ENCODE results near the gene PLCB4. TPM values are rescaled to one million over a fixed set of nuclear protein-coding genes. Genes with fewer than 3 reads are reported as not detected.

The PLCB4 gene
- total RNA-seq, 1 experiment from 2014 or later, result 22.7 TPM

- DNase-seq (ENCODE audit: low read depth), result no peak
Observed at GRCh38 chr20:9169409-9169808, 100.5 kb downstream of the PLCB4 start.

GRCh38 chr20:9172851-9173250, 104.0 kb downstream of the PLCB4 start:
- DNase-seq (ENCODE audit: low read depth), result peak; percentile 51

- DNase-seq (ENCODE audit: low read depth), result peak; percentile 30
Observed at GRCh38 chr20:9177278-9177677, 108.4 kb downstream of the PLCB4 start.

- DNase-seq (ENCODE audit: low read depth), result peak; percentile 70
Observed at GRCh38 chr20:9179193-9179802, 110.4 kb downstream of the PLCB4 start.

DNA sequence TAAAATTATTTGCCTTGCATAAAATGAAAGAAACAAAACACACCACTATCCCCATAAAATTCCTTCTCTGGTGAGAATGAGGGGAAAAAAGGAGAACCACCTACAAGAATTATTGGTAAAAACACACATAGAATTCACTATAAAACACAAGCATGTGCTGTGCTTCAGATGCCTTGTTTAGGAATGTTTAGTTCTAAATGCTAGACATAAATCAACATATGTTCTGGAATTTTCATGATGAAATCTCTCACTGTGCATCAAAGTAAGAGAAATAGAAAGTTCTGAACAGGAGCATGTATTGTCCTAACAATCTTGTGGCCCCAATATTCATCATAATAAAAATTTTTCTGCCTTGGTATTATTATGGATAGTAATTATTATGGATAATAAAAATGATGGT, 111.0 kb downstream of the PLCB4 start:
- DNase-seq (ENCODE audit: low read depth), result no peak

GRCh38 chr20:9180481-9181257, 111.8 kb downstream of the PLCB4 start:
- no peak for DNase-seq (ENCODE audit: low read depth)

- DNase-seq (ENCODE audit: low read depth), result peak; percentile 93
Observed at GRCh38 chr20:9185511-9185910, 116.6 kb downstream of the PLCB4 start.

DNA sequence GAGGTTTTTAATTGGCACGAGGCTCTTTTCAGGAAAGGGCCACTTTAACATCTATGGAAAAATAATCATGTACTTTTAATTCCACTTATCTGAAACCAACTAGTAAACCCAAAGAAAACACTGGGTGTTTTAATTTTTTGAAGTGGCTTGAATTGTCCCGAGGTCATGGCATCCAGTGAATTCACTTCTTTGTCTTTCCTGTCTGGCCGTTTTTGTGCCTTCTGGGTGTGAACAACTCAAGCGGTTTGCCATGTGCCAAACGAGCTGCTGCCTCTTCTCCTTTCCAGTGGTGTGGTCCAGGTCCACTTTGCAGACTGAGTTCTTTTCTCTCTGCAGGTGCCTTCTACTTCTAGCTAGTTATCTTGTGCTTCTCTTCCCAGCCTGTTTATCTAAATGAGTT, 117.5 kb downstream of the PLCB4 start:
- DNase-seq (ENCODE audit: low read depth), result no peak

GRCh38 chr20:9195031-9195430, 126.1 kb downstream of the PLCB4 start:
- no peak for DNase-seq (ENCODE audit: low read depth)

GRCh38 chr20:9196110-9196509, 127.2 kb downstream of the PLCB4 start:
- DNase-seq (ENCODE audit: low read depth), result no peak

DNA sequence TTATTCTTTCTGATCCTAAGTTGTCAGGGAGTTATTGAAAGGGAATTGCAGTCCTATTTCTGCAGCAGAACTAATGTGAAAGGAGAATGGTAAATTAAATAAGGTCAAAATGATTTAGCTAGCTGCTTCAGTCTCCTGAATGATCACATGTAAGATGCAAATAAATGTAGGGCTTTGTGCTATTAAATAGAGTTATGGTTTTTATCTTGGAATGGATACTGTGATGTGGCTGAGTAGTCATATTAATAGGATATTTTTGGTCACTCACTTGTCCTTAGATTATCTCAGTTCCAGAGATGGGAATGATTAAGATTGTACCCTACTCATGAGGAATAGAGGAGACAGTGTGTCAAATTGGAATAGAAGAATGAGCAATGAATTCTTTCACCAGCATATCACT, 129.6 kb downstream of the PLCB4 start:
- no peak for DNase-seq (ENCODE audit: low read depth)

DNA sequence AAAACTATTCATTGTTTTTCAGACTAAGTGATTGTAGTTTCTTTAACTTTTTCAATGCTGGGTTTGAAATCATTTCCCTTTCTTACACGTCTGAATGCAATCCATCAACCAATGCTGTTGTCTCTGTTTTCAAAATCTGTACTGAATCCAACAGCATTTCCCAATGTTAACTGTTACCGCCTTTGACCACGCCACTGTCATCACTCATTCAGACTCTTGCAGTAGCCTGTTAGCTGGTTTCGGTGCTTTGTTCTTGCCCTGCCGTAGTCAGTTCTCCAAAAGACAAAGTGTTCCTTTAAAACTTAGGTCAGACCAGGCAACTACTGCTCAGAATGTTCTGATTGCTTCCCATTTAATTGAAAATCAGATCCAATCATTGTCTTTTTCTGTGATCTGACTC, 131.3 kb downstream of the PLCB4 start:
- DNase-seq (ENCODE audit: low read depth), result no peak

DNA sequence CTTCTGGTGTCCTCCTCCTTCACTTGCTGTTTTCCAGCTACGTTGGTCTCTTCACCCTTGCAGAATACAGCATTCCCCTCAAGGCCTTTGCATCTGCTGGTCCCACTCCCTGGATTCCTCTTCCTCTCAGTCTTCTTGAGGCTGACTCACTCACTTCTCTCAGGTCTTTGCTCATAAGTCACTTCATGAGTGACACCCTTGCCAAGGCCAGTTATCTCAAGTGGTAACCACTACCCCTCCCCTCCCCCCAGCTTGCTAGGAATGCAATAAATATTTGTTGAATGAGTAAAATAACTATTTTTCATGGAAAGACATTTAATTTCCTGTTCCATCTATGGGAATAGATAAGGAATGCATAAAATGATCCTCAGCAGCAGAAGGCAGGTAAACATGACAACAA, 131.7 kb downstream of the PLCB4 start:
- DNase-seq (ENCODE audit: low read depth), result peak; percentile 86

DNA sequence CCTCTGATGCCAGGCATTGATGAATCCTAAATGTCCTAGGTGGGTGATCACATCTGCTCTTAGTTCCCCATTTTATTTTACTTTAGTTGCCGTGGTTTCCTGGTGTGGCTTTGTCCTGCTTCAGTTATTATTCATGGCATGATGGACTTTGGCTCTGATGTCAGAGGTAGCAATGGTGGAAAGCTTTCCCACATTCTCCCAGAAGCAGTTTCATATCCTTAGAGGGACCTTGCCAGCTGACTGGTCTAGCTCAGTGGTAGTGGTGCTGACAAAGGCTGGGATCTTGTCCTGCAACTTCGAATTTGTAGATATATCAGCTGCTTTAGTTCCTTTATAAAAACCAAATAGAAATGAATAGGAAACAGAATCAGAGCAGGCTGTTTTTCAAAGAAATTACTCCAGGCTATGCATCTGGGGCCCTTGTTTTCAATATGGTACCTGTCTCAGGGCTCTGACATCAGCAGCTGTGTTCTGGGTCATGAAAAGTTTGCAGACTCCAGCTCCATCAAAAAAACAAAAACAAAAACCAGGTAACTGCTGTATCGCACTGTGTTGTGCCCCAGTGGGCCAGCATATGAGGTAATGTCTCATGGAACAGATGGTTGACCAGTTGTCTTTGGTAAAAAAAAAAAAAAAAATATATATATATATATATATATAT, 133.7 kb downstream of the PLCB4 start:
- peak; percentile 27 for DNase-seq (ENCODE audit: low read depth)

DNA sequence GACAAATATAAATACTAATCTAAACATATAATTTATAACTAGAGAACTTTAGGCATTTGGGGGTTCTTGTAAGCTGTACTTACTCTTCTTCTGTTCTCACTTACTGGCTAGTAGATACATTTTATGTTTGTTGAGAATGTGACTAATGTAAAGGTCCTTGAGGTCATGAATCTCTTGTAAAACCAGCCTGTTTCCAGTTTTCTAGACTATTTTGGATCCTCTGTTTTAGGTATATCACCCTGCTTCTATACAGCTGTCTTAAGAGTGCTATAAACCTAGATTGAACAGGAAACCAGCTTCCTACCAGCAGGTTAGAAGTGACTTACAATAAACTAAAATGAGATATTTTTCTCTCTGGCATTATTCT, 134.2 kb downstream of the PLCB4 start:
- peak; percentile 29 for DNase-seq (ENCODE audit: low read depth)

GRCh38 chr20:9204979-9205378, 136.1 kb downstream of the PLCB4 start:
- no peak for DNase-seq (ENCODE audit: low read depth)

- no peak for DNase-seq (ENCODE audit: low read depth)
Observed at GRCh38 chr20:9206486-9206885, 137.6 kb downstream of the PLCB4 start.

GRCh38 chr20:9207253-9207652, 138.4 kb downstream of the PLCB4 start:
- DNase-seq (ENCODE audit: low read depth), result no peak

DNA sequence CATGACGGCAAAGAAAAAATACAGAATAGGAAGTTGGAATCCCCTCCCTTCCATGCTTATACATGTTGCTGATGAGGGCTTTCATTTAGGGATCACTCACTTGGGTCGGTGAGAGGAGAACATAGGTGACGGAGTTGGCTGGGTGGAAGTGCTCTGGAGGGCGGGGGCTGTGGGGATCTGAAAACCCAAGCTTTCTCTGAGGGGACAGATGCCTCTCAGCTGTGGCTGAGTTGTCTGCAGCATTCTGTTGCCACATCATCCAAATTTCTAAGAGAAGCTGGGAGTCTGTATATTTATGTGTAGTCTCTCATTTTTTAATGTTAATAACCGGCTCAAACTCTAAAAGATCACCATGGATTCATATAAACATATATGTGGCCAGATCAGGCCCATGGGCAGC, 141.5 kb downstream of the PLCB4 start:
- no peak for DNase-seq (ENCODE audit: low read depth)

- no peak for DNase-seq (ENCODE audit: low read depth)
Observed at GRCh38 chr20:9211016-9211760, 142.3 kb downstream of the PLCB4 start.

DNA sequence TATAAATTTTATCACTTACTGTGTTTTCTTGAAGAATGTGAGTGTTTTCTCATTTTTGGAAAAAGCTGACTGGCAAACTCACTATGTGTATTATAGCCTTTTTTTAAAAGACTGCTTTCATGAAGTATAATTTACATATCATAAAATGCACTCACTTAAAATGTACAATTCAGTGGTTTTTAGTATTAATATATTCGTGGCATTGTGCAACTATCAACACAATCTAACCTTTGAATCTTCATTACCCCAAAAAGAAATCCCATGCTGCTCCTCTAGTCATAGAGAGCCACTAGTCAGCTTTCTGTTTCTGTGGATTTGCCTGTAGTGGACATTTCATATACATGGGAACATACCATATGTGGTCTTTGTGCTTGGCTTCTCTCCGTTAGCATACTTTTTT, 143.8 kb downstream of the PLCB4 start:
- DNase-seq (ENCODE audit: low read depth), result no peak

- peak; percentile 23 for DNase-seq (ENCODE audit: low read depth)
Observed at GRCh38 chr20:9214685-9215084, 145.8 kb downstream of the PLCB4 start.

Data from HT1080 (cell line).